ENCODE data around the gene DBN1. TPM values are rescaled to one million over a fixed set of nuclear protein-coding genes. Genes with fewer than 3 reads are reported as not detected.
A peak's percentile ranks its signal among the peaks of the same experiment; 100 is the strongest.

DBN1 gene
- total RNA-seq, 1 experiment from 2014 or later, result 144 TPM

- ChIA-PET CTCF (no interaction called here), POLR2A (no interaction called here)
- Histone ChIP-seq H3K4me3 (ENCODE audit: low read depth, low read length) (no peak overlapping the region), H3K4me1 (no peaks in the 10 kb centered on the region), H3K9me3 (no peaks in the 10 kb centered on the region), H3K36me3 (ENCODE audit: control insufficient read depth, insufficient read depth, low read length) (no peaks in the 10 kb centered on the region), H3K27me3 (replicated peaks; ENCODE audit: control insufficient read depth, insufficient read depth, low read length) (no peaks in the 10 kb centered on the region)
- Mint-ChIP-seq H3K4me1 (ENCODE audit: low read depth, unreplicated experiment) (peaks cover 16% of the 10 kb centered on the region), H3K36me3 (ENCODE audit: insufficient read depth, unreplicated experiment) (peaks cover 38% of the 10 kb centered on the region), H3K27ac (ENCODE audit: unreplicated experiment) (no peak overlapping the region), H3K9me3 (ENCODE audit: unreplicated experiment) (no peaks in the 10 kb centered on the region), H3K4me3 (ENCODE audit: unreplicated experiment) (no peak overlapping the region), H3K27me3 (ENCODE audit: insufficient read depth, unreplicated experiment) (no peaks in the 10 kb centered on the region)
- no peak for DNase-seq
- intact Hi-C loops (cut with micrococcal nuclease; ENCODE audit: unreplicated experiment), result no loop called here
- no peak for TF ChIP-seq CTCF (IDR thresholded peaks at IDR 0.05; ENCODE audit: insufficient read depth in 1 of 2, low read depth in 1 of 2, low read length in 1 of 2, severe bottlenecking in 1 of 2, unreplicated experiment in 1 of 2)
- no TSS peak for BruUV-seq (replicated peaks)
These were observed 8.9 kb upstream of the DBN1 start for GRCh38 chr5:177482359-177482795.

GRCh38 chr5:177479774-177480173 is 6.3 kb upstream of the DBN1 start:
- H3K9me3 Mint-ChIP-seq (ENCODE audit: unreplicated experiment), result no peaks in the 10 kb centered on the region
- H3K4me1 Mint-ChIP-seq (ENCODE audit: low read depth, unreplicated experiment), result peaks cover 23% of the 10 kb centered on the region
- no peaks in the 10 kb centered on the region for H3K27me3 ChIP-seq (replicated peaks; ENCODE audit: control insufficient read depth, insufficient read depth, low read length)
- intact Hi-C loops (cut with micrococcal nuclease; ENCODE audit: unreplicated experiment), result no loop called here
- H3K27me3 Mint-ChIP-seq (ENCODE audit: insufficient read depth, unreplicated experiment), result no peaks in the 10 kb centered on the region
- no TSS peak for BruUV-seq (replicated peaks)
- peaks cover 32% of the 10 kb centered on the region for H3K36me3 Mint-ChIP-seq (ENCODE audit: insufficient read depth, unreplicated experiment)
- no peak overlapping the region for H3K4me3 Mint-ChIP-seq (ENCODE audit: unreplicated experiment)
- POLR2A ChIA-PET, result no interaction called here
- peak overlapping the region; percentile 95 for H3K27ac Mint-ChIP-seq (ENCODE audit: unreplicated experiment)
- no peak for DNase-seq
- H3K4me1 ChIP-seq, result no peaks in the 10 kb centered on the region
- no peaks in the 10 kb centered on the region for H3K9me3 ChIP-seq
- no peak overlapping the region for H3K4me3 ChIP-seq (ENCODE audit: low read depth, low read length)
- H3K36me3 ChIP-seq (ENCODE audit: control insufficient read depth, insufficient read depth, low read length), result no peaks in the 10 kb centered on the region
- CTCF ChIA-PET, result interaction anchor here (1.0 kb wide), 1 partner anchor 18 kb away, joined by 3 read pairs; the partner anchor contains the start of gene PDLIM7
- TF ChIP-seq CTCF (IDR thresholded peaks at IDR 0.05; ENCODE audit: insufficient read depth in 1 of 2, low read depth in 1 of 2, low read length in 1 of 2, severe bottlenecking in 1 of 2, unreplicated experiment in 1 of 2), result no peak

- POLR2A ChIA-PET, result interaction anchor here (2.4 kb wide), 1 partner anchor 18 kb away, joined by 8 read pairs; the partner anchor contains the start of gene PDLIM7
These were observed 5.5 kb upstream of the DBN1 start for GRCh38 chr5:177478711-177479646.

More at GRCh38 chr5:177478711-177479646, 5.5 kb upstream of the DBN1 start:
- peaks cover 24% of the 10 kb centered on the region for H3K4me1 Mint-ChIP-seq (ENCODE audit: low read depth, unreplicated experiment)
- CTCF ChIA-PET, result interaction anchor here (0.9 to 1.0 kb wide), 2 partner anchors 19 to 22 kb away, joined by 3 read pairs; partner anchors contain the start of gene PDLIM7
- no peaks in the 10 kb centered on the region for H3K27me3 Mint-ChIP-seq (ENCODE audit: insufficient read depth, unreplicated experiment)
- Histone ChIP-seq H3K36me3 (ENCODE audit: control insufficient read depth, insufficient read depth, low read length) (no peaks in the 10 kb centered on the region), H3K27me3 (replicated peaks; ENCODE audit: control insufficient read depth, insufficient read depth, low read length) (no peaks in the 10 kb centered on the region), H3K4me1 (peaks cover 3% of the 10 kb centered on the region), H3K4me3 (ENCODE audit: low read depth, low read length) (no peak overlapping the region), H3K9me3 (no peaks in the 10 kb centered on the region)
- peak overlapping the region; percentile 95 for H3K27ac Mint-ChIP-seq (ENCODE audit: unreplicated experiment)
- no peak overlapping the region for H3K4me3 Mint-ChIP-seq (ENCODE audit: unreplicated experiment)
- H3K36me3 Mint-ChIP-seq (ENCODE audit: insufficient read depth, unreplicated experiment), result peaks cover 24% of the 10 kb centered on the region
- intact Hi-C loops (cut with micrococcal nuclease; ENCODE audit: unreplicated experiment), result no loop called here
- no peak for DNase-seq
- no peak for TF ChIP-seq CTCF (IDR thresholded peaks at IDR 0.05; ENCODE audit: insufficient read depth in 1 of 2, low read depth in 1 of 2, low read length in 1 of 2, severe bottlenecking in 1 of 2, unreplicated experiment in 1 of 2)
- no TSS peak for BruUV-seq (replicated peaks)
- H3K9me3 Mint-ChIP-seq (ENCODE audit: unreplicated experiment), result no peaks in the 10 kb centered on the region

All from Caco-2 (cell line).